GM20431 (cell line): Measurements from ENCODE around the gene CHRDL1.
"Not testable (repeated sequence)": the region's sequence is repeated elsewhere in the genome, so short reads cannot be mapped to it uniquely, and the experiment has no call there.

ENCODE experiments used
- in situ Hi-C: fragments of 300-500 bp; cut with MseI, MboI; formaldehyde crosslinking; loops from one replicate; pipeline ENCODE4 v1.15.0; 2020; ENCODE audit warnings: low sequenced_read_pairs; ENCODE audit not compliant: unreplicated experiment

Gene CHRDL1

GRCh38 chrX:110669572-110669971 is 126.0 kb downstream of the CHRDL1 start:
- in situ Hi-C loops: no loop called here

- in situ Hi-C loops: no loop called here
These were observed 127.9 kb downstream of the CHRDL1 start for GRCh38 chrX:110667706-110668105.

GRCh38 chrX:110665223-110666002 is 130.2 kb downstream of the CHRDL1 start:
- in situ Hi-C loops: no loop called here

GRCh38 chrX:110657073-110657472 is 138.5 kb downstream of the CHRDL1 start:
- in situ Hi-C loops: no loop called here

GRCh38 chrX:110654280-110654679 is 141.3 kb downstream of the CHRDL1 start:
- in situ Hi-C loops: not testable (repeated sequence)

- in situ Hi-C loops: no loop called here
These were observed 149.2 kb downstream of the CHRDL1 start for GRCh38 chrX:110646386-110646785.
